A549 (cell line): ENCODE data around the gene IRS2. TPM values are rescaled to one million over a fixed set of nuclear protein-coding genes. Genes with fewer than 3 reads are reported as not detected.

Experiments
- ATAC-seq, 2 experiments: fragments of 200-7000 bp in 1 of 2; fragments of >200 bp in 1 of 2; cut with Nextera tagmentation in 1 of 2; cut with Tn5 transposase in 1 of 2; 3 replicates each; pipeline versions ENCODE4 v1.8.0 to v1.9.1; 2018 to 2020; ENCODE audit warnings: mild to moderate bottlenecking in 1 of 2, moderate library complexity in 1 of 2
- CTCF ChIA-PET: fragments of 300-600 bp; sonication (Branson Sonifier 250); formaldehyde crosslinking; extraction: SDS; loops from one replicate; lab custom pipeline; 2021; ENCODE audit warnings: antibody characterized with exemption, inconsistent platforms; lab: Yijun Ruan, JAX
- POLR2A ChIA-PET: fragments of 350-600 bp; formaldehyde crosslinking; extraction: SDS; loops from one replicate; lab custom pipeline; 2021; ENCODE audit warnings: antibody characterized with exemption, inconsistent platforms; lab: Yijun Ruan, JAX
- DNase-seq, 2 experiments: peaks; one replicate each; pipeline versions ENCODE4 v3.0.0 to v3.0.0-alpha.2; 2011 to 2016; ENCODE audit warnings: low read depth in 1 of 2, low spot score in 1 of 2
- FAIRE-seq: peaks from 2 replicates; lab custom pipeline; 2011; peaks lifted over from hg19 to GRCh38; lab: Jason Lieb, UNC
- H3K27ac ChIP-seq, 2 experiments: fragments of >200 bp; sonication (Bioruptor Twin); formaldehyde crosslinking; 3 replicates each; pipeline ENCODE4 v1.5.1; 2016 to 2017
- H3K4me1 ChIP-seq: fragments of >200 bp; sonication (Bioruptor Twin); formaldehyde crosslinking; 3 replicates; pipeline ENCODE4 v1.6.1; 2016
- H3K4me2 ChIP-seq: fragments of >200 bp; sonication (Bioruptor Twin); formaldehyde crosslinking; 3 replicates; pipeline ENCODE4 v1.6.1; 2016
- H3K4me3 ChIP-seq: fragments of >200 bp; sonication (Bioruptor Twin); formaldehyde crosslinking; 3 replicates; pipeline ENCODE4 v1.5.1; 2016
- H3K9me3 ChIP-seq: fragments of >200 bp; sonication (Bioruptor Twin); formaldehyde crosslinking; 3 replicates; pipeline ENCODE4 v1.6.1; 2016
- CBX2 ChIP-seq: fragments of 200-600 bp; sonication (generic); IDR thresholded peaks from 2 replicates; pipeline ENCODE4 v1.6.1; 2016; ENCODE audit warnings: low read depth, mild to moderate bottlenecking, borderline replicate concordance
- CBX8 ChIP-seq: fragments of 200-600 bp; sonication (generic); IDR thresholded peaks from 2 replicates; pipeline ENCODE4 v1.6.1; 2016
- CHD4 ChIP-seq: fragments of 200-600 bp; sonication (generic); IDR thresholded peaks from 2 replicates; pipeline ENCODE4 v1.6.1; 2016; ENCODE audit warnings: antibody characterized with exemption, mild to moderate bottlenecking, borderline replicate concordance
- E2F6 ChIP-seq: IDR thresholded peaks from 2 replicates; pipeline ENCODE4 v1.6.1; 2012; ENCODE audit warnings: low read depth, borderline replicate concordance
- EHF ChIP-seq: fragments of 250-450 bp; sonication (Bioruptor Pico); IDR thresholded peaks from 2 replicates; pipeline ENCODE4 v1.5.0; 2020; ENCODE audit warnings: mild to moderate bottlenecking
- EHMT2 ChIP-seq: fragments of 200-600 bp; sonication (generic); IDR thresholded peaks from 2 replicates; pipeline ENCODE4 v1.6.1; 2016; ENCODE audit warnings: antibody characterized with exemption, low read depth, mild to moderate bottlenecking, moderate library complexity
- ELK1 ChIP-seq: fragments of 150-350 bp; IDR thresholded peaks from 2 replicates; pipeline ENCODE4 v1.6.1; 2014; ENCODE audit warnings: low read depth, mild to moderate bottlenecking, low read length
- ESRRA ChIP-seq: fragments of 150-350 bp; IDR thresholded peaks from 2 replicates; pipeline ENCODE4 v1.6.1; 2014; ENCODE audit warnings: mild to moderate bottlenecking, low read length, borderline replicate concordance
- FOSB ChIP-seq: fragments of 250-450 bp; sonication (Bioruptor Pico); IDR thresholded peaks from 2 replicates; pipeline ENCODE4 v1.5.0; 2020; ENCODE audit warnings: mild to moderate bottlenecking, moderate library complexity
- FOXS1 ChIP-seq: fragments of 250-450 bp; sonication (Bioruptor Pico); IDR thresholded peaks from 2 replicates; pipeline ENCODE4 v1.5.0; 2020; ENCODE audit warnings: mild to moderate bottlenecking, moderate library complexity
- GATA3 ChIP-seq: IDR thresholded peaks from 2 replicates; pipeline ENCODE4 v1.6.1; 2012; ENCODE audit warnings: borderline replicate concordance
- HDAC2 ChIP-seq: fragments of 200-600 bp; sonication (generic); IDR thresholded peaks from 2 replicates; pipeline ENCODE4 v1.6.1; 2016
- HEYL ChIP-seq: fragments of 250-450 bp; sonication (Bioruptor Pico); IDR thresholded peaks from 2 replicates; pipeline ENCODE4 v1.8.0; 2021; ENCODE audit warnings: mild to moderate bottlenecking, moderate library complexity
- HOXA7 ChIP-seq: fragments of 250-450 bp; sonication (Bioruptor Pico); IDR thresholded peaks from 2 replicates; pipeline ENCODE4 v1.5.0; 2020; ENCODE audit warnings: mild to moderate bottlenecking, moderate library complexity
- HOXB5 ChIP-seq: fragments of 250-450 bp; sonication (Bioruptor Pico); IDR thresholded peaks from 2 replicates; pipeline ENCODE4 v1.5.0; 2020; ENCODE audit warnings: mild to moderate bottlenecking, moderate library complexity
- MAFK ChIP-seq: fragments of 450-650 bp; IDR thresholded peaks from 2 replicates; pipeline ENCODE4 v1.6.1; 2014; ENCODE audit not compliant: partially characterized antibody
- MAX ChIP-seq: IDR thresholded peaks from 2 replicates; pipeline ENCODE4 v1.6.1; 2012
- RAD21 ChIP-seq, 2 experiments: fragments of >200 bp in 1 of 2; sonication (Bioruptor Twin) in 1 of 2; formaldehyde crosslinking in 1 of 2; IDR thresholded peaks in 1 of 2; conservative IDR thresholded peaks in 1 of 2; 2 replicates in 1 of 2; 3 replicates in 1 of 2; pipeline ENCODE4 v1.6.1; 2012 to 2018; ENCODE audit warnings: inconsistent platforms in 1 of 2
- TFCP2L1 ChIP-seq: fragments of 250-450 bp; sonication (Bioruptor Pico); IDR thresholded peaks from 2 replicates; pipeline ENCODE4 v1.5.0; 2021; ENCODE audit warnings: mild to moderate bottlenecking
- TP53 ChIP-seq: fragments of 250-450 bp; sonication (Bioruptor Pico); IDR thresholded peaks from 2 replicates; pipeline ENCODE4 v1.5.0; 2021; ENCODE audit warnings: mild to moderate bottlenecking, moderate library complexity
- ZFP36 ChIP-seq: fragments of 450-650 bp; IDR thresholded peaks from 2 replicates; pipeline ENCODE4 v1.6.1; 2014; ENCODE audit warnings: borderline replicate concordance; ENCODE audit not compliant: partially characterized antibody
- ZSCAN20 ChIP-seq: fragments of 250-450 bp; sonication (Bioruptor Pico); IDR thresholded peaks from 2 replicates; pipeline ENCODE4 v1.8.0; 2022; ENCODE audit warnings: mild to moderate bottlenecking, moderate library complexity
- WGBS: methylation state at CpG from one replicate; pipeline ENCODE4 v1.1.6; 2017; ENCODE audit errors: missing lambda C conversion rate; 5-methylcytosine and 5-hydroxymethylcytosine counted together
- polyA plus RNA-seq, 4 experiments: library from polyadenylated mRNA; depleted of rRNA in 3 of 4; stranded (reverse); fragments of >200 nt; fragmentation: RNase III in 1 of 4; extraction: RNeasy Plus Mini Kit Qiagen cat#74134 plus additional on column Dnase treatment in 1 of 4; gene quantifications; 2 replicates in 3 of 4; 3 replicates in 1 of 4; pipeline ENCODE4 v1.2.3, GENCODE V29; 2011 to 2017

IRS2 gene
- polyA plus RNA-seq, 2 of the 4 experiments (the other 2 are of a cell fraction), result 4.8 to 12.3 TPM

GRCh38 chr13:109783815-109784589 is 2.4 kb downstream of the IRS2 start:
- DNase-seq (no peak), FAIRE-seq (no peak), ATAC-seq (peak; percentile 1 to 14; a peak in 3 of 6 replicates)
- Histone ChIP-seq H3K4me2 (peak overlapping the region; percentile 95), H3K9me3 (no peaks in the 10 kb centered on the region), H3K4me3 (peak overlapping the region; percentile 89), H3K4me1 (peaks cover 10% of the 10 kb centered on the region; the same call in 2 of the 3 replicates), H3K27ac (peak overlapping the region; percentile 89 to 98)
- WGBS, result 8% methylated on average over 12 of the region's 81 CpGs
- TF ChIP-seq ELK1 (no peak), E2F6 (0 out of 2 replicates have a peak, but pooled peaks have one; percentile 12)
- CTCF ChIA-PET, result interaction anchor here (0.7 to 4.2 kb wide), 16 partner anchors 205 to 868 kb away, joined by 3 to 15 read pairs (median 3); no protein-coding TSS in a partner anchor
- POLR2A ChIA-PET, result interaction anchor here (1.3 kb wide), 1 partner anchor 635 kb away, joined by 3 read pairs; no protein-coding TSS in a partner anchor

- Histone ChIP-seq H3K9me3 (no peaks in the 10 kb centered on the region), H3K4me3 (peak overlapping the region; percentile 89), H3K4me1 (peaks cover 9% of the 10 kb centered on the region; the same call in 2 of the 3 replicates)
- DNase-seq (no peak), ATAC-seq (peak in 1 of 2 experiments; percentile 1; a peak in 2 of 6 replicates), FAIRE-seq (no peak)
- WGBS, result 56% methylated on average over 13 of the region's 29 CpGs
- POLR2A ChIA-PET, result no interaction called here
- no peak for TF ChIP-seq CBX8
- no peak for TF ChIP-seq HOXB5 (CRISPR knock-in tag)
- no peak for TF ChIP-seq HOXA7 (CRISPR knock-in tag)
- TF ChIP-seq FOXS1, result no peak
- TF ChIP-seq CHD4, result no peak
- TF ChIP-seq FOSB, result no peak
- no peak for TF ChIP-seq RAD21 (conservative IDR thresholded peaks at IDR 0.05 in 1 of 2, IDR thresholded peaks at IDR 0.05 in 1 of 2)
- no peak for TF ChIP-seq MAX
- TF ChIP-seq ESRRA, result no peak
- TF ChIP-seq HEYL (CRISPR knock-in tag), result no peak
- TF ChIP-seq MAFK, result no peak
- no peak for TF ChIP-seq CBX2
- no peak for TF ChIP-seq EHMT2
- TF ChIP-seq, all 56 proteins: peak for 0
- Histone ChIP-seq H3K4me2 (peak overlapping the region; percentile 95), H3K27ac (peak overlapping the region; percentile 89 to 98)
- CTCF ChIA-PET, result interaction anchor here (0.7 to 4.2 kb wide), 14 partner anchors 205 to 867 kb away, joined by 3 to 15 read pairs (median 3); no protein-coding TSS in a partner anchor
These were observed 3.0 kb downstream of the IRS2 start for GRCh38 chr13:109783447-109783814.

- ChIA-PET POLR2A (no interaction called here), CTCF (interaction anchor here (0.8 to 4.2 kb wide), 9 partner anchors 323 to 822 kb away, joined by 3 to 15 read pairs (median 3); no protein-coding TSS in a partner anchor)
- Histone ChIP-seq H3K9me3 (no peaks in the 10 kb centered on the region), H3K4me3 (peak overlapping the region; percentile 89), H3K27ac (peak overlapping the region; percentile 89 to 98; a peak in 5 of 6 replicates), H3K4me2 (peak overlapping the region; percentile 95), H3K4me1 (peaks cover 7% of the 10 kb centered on the region)
- DNase-seq (no peak), ATAC-seq (no peak), FAIRE-seq (no peak)
- 95% methylated on average over 49 of the region's 72 CpGs for WGBS
- TF ChIP-seq ZSCAN20 (CRISPR knock-in tag), result no peak
- TF ChIP-seq TP53 (CRISPR knock-in tag), result no peak
- no peak for TF ChIP-seq HDAC2
- no peak for TF ChIP-seq EHF (CRISPR knock-in tag)
- no peak for TF ChIP-seq TFCP2L1 (CRISPR knock-in tag)
- TF ChIP-seq GATA3, result no peak
- no peak for TF ChIP-seq CBX2
- no peak for TF ChIP-seq ZFP36
These were observed 3.5 kb downstream of the IRS2 start for GRCh38 chr13:109782823-109783431.
